GM18499 (cell line): Measurements from ENCODE around the gene QDPR.

Experiments used
- ATAC-seq: cut with Tn5 transposase; IDR thresholded peaks from one replicate; pipeline ENCODE4 v1.9.1; 2021; ENCODE audit warnings: moderate number of reproducible peaks; ENCODE audit not compliant: insufficient read depth, unreplicated experiment

Gene QDPR

DNA sequence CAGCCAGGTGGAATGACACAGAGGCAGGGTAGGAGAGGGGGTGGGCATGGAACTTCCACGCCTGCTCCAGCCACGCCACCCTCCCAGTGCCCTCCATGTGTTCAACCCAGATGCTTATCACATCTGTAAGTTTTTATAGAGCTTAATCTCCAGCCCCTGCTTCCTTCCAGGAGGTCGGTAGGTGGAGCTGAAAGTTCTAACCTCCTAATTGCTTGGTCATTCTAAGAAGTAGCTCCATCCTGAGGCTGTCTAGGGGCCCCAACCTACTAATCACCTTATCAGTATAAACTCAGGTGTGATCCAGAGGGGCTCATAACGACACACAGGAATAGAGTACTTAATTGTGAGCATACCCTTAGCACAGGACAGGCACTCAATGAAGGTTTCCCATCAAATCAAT, 18.3 kb downstream of the QDPR start:
- no peak for ATAC-seq

- ATAC-seq, result no peak
Measured at GRCh38 chr4:17492876-17493275, 19.0 kb downstream of the QDPR start.

DNA sequence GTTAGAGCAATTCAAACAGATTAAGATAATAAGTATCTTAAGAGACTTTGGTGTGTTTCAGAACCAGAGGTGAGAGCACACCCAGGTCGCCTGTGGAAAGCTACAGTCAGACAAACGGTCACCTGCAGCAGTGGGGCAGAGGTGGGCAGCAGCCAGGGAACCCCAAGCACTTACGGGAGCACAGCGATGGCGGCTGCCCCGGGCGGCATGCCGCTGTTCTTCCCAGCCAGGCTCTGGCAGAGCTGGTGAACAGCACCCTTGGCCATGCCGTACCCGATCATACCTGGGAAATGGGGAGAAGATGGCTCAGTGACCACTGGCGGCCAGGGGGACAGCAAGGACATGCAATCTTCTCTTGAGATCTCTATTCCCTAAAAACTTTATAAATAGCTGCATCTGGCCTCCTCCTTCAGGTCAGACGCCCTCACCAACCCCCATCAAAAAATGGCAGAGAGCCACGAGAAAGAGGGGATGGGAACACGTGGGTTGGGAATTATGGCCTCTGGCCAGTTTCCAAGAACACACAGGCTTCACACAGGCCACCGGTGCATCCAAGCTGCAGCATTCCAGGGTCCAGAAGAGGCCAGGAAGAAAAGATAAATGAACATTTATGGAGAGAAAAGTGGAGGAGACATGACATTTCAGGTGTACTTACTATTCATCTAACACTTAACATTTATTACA, 19.7 kb downstream of the QDPR start:
- ATAC-seq, result no peak

DNA sequence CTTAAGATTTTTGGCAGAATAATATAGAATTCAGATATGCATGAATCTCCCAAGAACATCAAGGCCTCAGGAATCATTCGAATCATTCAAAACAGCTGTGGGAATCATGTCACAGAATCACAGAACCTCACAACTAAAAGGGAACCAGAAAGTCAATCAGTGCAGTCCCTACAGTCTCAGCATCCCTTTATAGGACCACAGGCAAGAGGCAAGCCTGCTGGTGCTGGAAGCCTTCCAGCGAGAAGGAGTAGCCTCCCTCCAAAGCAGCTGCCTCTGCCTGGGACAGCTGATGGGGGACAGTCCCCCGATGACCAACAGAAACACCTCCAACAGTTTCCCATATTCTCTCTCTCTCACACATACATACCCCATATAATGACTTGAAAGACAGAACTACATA, 20.7 kb downstream of the QDPR start:
- no peak for ATAC-seq

- no peak for ATAC-seq
Measured at GRCh38 chr4:17490575-17491059, 21.3 kb downstream of the QDPR start.

DNA sequence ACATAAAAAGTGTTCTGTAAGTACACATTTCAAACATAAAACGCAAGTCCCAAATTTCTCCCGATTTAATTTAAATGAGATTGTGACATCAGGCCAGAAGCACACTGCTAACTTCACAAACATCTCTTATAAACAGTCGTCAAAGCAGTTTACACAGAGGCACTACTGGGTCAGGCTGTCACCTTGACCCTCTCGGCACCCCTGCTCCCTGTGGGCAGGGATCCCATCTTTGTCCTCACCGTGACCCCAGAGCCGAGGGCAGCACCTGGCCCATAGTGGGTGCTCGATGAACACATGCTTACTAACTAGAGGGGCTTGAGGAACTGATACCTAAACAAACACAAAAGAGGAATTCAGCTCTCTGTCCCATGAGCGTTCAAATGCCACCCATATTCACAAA, 22.2 kb downstream of the QDPR start:
- ATAC-seq, result no peak

DNA sequence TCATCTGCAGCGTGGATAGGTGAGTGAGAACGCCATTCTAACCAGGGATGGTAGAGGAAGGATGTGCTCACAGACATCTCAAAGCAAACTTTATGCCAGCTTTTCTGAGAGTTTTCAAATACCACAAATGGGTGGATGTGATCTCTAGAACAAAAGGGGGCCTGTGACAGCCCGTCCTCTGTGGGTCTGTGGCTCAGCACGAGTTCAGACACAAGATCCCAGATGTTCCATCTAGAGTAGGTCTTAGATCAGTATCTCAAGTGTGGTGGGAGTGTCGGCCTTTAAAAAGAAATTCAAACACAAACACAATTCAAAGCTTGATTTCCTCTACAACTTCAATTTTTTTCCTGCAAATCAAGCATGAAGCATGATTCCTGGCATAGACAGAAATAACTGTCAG, 22.8 kb downstream of the QDPR start:
- ATAC-seq, result no peak

GRCh38 chr4:17482716-17483115, 29.2 kb downstream of the QDPR start:
- ATAC-seq, result no peak

DNA sequence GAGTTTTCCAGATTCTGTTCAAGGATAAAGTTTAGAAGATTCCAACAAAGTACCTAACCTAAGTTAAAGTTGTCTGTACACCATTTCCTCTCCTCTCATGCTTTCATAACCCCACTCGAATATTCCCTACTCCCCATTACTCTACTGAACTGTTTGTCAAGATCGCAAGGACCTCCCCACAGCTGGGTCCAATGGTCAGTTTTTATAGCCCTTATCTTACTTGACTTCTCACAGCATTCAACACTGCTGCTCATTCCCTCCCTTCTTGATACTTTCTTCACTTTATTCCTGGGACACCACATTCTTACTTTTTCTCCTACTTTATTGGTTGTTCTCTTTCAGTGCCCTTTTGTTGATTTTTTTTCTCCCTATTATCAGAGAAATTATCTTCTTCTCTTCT, 30.9 kb downstream of the QDPR start:
- ATAC-seq, result no peak

DNA sequence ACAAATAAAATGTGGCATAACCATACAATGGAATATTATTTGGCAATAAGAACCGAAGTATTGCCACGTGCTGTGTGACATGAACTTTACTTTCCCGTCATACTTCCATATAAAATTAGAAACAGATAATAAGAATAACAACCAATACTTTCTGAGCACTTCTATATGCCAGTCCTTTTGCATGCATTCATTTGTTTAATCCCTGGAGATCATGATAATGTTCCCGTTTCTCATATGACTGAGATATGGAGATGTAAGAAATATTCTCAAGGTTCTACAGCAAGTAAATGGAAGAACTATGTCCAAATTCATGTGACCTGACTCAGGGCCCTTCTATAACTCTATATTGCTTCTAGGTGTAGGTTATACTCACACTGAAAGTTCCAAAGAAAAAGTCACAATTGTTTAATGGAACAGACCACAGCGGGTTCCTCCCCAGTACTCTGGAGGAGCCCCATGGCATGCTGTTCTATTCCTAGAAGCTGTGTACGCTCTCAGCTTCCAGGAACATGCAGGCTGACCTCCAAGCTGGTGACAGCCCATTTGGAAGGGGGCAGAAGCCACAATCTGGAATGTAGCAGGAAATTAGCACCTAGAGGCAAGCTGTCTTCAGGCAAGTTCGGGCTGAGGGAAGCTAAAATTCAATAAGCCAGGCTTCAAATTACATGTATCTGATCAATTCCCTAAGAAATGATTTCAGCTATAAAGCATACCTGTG, 31.5 kb downstream of the QDPR start:
- ATAC-seq, result no peak

DNA sequence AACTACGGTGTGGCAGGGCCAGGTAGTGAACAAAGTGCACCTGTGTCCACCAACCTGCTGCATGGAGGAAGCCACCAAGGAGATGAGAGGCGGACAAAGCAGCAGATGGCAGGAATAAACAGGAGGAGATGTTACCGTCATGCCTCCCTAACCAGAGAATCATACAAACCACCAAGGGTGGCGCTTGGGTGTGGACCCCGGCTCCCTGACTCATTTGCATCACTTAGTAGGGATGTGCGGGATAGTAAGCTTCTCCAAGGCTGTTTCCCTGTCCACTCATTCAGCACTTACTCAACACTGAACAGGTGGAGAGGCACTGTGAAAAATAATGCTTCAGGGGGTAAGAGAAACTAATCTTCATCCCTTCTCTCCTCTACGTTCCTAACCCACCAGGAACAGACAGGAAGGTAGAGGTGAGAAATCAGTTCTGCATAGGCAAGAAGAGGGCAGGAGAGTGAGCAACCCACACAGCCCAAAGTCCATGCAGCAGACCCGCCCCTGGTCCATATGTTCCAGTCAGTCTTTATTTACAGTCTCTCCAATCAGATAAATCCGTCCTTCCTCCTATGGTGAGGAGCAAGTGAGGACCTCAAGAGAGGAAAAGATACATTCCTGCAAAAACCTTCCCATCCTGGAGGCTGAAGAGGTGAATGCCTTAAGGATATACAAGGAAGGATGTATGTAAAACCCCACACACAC, 34.0 kb downstream of the QDPR start:
- no peak for ATAC-seq

DNA sequence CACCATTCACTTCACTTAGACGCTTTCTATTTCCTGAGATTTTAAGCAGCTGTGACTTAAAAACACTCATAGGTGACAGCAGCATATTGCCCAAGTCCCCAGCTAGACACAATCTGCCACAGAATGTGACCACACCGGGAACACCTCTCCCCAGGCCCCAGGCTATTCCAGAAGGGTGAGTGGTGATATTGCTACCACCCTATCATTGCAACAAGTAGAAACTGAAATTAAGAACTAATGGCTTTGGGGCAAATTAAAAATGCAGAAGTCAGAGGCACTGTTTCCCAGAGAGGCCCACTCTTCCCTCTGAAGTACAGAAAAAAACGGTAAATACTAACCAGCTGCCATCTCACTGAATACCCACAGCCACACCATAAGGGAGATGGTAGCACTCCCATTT, 35.0 kb downstream of the QDPR start:
- no peak for ATAC-seq

- ATAC-seq, result no peak
Measured at GRCh38 chr4:17475481-17475880, 36.4 kb downstream of the QDPR start.

DNA sequence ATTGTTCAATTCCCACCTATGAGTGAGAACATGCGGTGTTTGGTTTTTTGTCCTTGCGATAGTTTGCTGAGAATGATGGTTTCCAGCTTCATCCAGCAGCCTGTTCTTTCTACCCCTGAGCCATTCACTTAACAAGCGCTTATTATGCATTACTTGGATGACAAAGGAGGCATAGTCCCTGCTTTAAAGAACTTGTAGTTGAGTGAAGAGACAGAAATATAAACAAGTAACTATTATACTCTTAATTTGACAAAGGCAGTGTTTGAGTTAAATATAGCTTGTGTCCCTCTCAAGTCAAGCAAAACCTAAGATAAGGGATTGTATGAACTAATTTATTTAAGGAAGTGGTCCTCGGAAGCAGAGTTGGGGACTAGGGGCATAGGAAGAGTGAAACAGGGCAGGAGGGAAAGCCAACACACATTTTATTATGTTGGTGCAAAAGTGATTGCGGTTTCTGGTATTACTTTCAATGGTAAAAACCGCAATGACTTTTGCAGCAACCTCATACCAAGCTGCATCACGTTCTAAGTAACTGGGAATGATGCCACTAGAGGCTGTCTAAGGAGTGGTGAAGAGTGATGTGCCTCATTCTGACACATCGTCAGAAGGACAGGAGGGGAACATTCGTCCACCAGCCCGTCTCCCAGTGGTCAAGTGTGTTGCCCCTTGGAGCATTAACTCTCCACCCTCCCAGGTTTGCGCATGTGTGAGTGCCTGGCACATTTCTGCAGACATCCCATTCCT, 41.8 kb downstream of the QDPR start:
- ATAC-seq, result no peak

- no peak for ATAC-seq
Measured at GRCh38 chr4:17468619-17469221, 43.2 kb downstream of the QDPR start.

DNA sequence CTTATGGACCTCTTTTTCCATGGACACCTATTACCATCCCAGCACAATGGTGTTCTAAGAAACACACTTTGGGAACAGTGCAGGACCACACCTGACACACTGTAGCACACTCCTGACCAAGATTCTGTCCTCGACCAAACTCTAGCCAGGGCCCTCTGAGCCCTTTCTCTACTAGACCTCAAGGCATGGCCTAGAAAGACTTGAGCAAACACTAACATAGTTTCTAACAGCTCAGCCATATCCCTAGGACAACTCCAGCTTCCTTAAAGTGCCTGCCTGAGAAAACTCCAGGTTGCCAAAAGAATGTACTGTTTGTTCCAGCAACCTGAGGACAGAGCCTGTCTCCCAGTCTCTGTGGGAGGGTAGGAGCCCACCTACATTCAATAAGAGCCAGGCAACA, 48.3 kb downstream of the QDPR start:
- ATAC-seq, result no peak

DNA sequence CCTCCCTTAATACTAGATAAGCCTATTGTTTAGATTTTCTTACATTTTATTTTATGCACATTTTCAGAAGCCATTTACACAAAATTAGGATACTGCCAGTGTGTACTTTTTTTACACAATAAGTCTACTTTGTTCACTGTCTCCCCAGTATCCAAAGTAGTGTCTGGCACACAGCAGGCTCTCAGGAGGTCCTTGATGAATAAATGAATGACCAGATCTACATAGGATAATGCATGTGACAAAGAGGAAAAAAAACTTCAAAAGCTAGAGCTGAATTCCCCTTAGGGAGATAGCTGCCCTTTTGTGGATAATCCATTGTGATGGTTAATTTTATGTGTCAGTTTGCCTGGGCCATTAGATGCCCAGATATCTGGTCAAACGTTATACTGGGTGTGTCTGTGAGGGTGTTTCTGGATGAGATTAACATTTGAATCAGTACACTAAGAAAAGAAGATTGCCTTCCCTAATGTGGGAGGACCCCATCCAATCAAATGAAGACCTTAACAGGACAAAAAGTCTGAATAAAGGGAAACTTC, 61.6 kb downstream of the QDPR start:
- ATAC-seq, result no peak

- ATAC-seq, result no peak
Measured at GRCh38 chr4:17448689-17449088, 63.2 kb downstream of the QDPR start.

DNA sequence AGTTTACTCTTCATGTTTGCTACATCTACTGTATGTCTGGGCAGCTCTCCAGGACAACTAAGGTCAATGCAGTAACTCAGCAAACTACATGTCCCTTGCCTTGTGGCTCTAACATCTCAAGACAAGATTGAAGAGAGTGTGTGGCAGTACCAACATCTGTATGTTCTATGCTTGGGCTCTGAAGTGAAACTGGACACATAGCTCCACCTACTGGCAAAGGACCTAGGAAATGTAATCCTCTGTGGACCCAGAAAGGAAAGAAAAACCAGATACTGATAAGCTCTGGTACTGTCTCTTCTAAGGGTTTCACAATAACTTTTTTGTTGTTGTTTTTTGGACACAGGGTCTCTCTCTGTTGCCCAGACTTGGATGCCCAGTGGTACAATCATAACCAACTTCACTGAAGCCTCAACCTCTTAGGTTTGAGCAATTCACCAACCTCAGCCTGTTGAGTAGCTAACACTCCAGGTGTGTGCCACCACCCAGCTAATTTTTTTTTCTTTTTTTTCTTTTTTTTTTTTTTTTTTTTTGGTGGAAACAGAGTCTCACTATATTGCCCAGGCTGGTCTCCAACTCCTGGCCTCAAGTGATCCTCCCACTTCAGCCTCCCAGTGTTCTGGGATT, 64.1 kb downstream of the QDPR start:
- ATAC-seq, result peak; percentile 90

DNA sequence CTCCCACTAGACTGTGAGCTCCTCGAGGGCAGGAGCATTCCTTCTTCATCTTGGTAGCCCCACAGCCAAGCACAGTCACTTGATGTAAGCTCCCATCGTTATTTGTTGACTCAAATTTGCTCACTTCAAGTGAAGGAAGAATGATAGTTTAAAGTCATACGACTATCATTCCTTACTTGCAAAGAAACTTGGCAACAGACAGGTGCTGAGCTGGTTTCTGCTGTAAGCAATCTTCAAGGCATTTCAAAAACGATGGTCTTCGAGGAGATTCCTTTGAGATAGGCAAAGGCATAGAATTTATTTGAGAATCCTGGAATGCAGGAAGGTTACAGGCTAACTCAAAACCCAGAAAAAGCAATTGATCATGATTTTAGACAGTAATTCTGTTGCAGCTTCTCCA, 64.8 kb downstream of the QDPR start:
- no peak for ATAC-seq
